ENCODE data around the gene TRAPPC10. TPM values are rescaled to one million over a fixed set of nuclear protein-coding genes. Genes with fewer than 3 reads are reported as not detected.
"Not testable (repeated sequence)": the region's sequence is repeated elsewhere in the genome, so short reads cannot be mapped to it uniquely, and the experiment has no call there.

The TRAPPC10 gene
- total and polyA plus RNA-seq, 5 experiments from 2014 or later: 17.7 to 107 (median 33.1) TPM

GRCh38 chr21:44092211-44092610 lies 80.1 kb downstream of the TRAPPC10 start:
- H3K9me3 Mint-ChIP-seq: no peaks in the 10 kb centered on the region
- no peak overlapping the region for H3K4me3 Mint-ChIP-seq
- POLR2A ChIA-PET: interaction anchor here (1.0 kb wide), 1 partner anchor 9 kb away, joined by 4 read pairs; no protein-coding TSS in a partner anchor
- ATAC-seq (no peak), DNase-seq (no peak)
- peak overlapping the region in 6 of 10 donors; percentile 20 to 74 (median 54) for H3K27ac Mint-ChIP-seq
- H3K4me1 Mint-ChIP-seq: peaks cover 22 to 53% (median 41%) of the 10 kb centered on the region in 4 donors
- H3K36me3 Mint-ChIP-seq: peaks cover 5 to 61% (median 22%) of the 10 kb centered on the region in 3 donors
- no peaks in the 10 kb centered on the region for H3K27me3 Mint-ChIP-seq

GRCh38 chr21:44093761-44094160 lies 81.7 kb downstream of the TRAPPC10 start:
- DNase-seq: no peak
- Mint-ChIP-seq H3K27me3 (no peaks in the 10 kb centered on the region), H3K4me1 (peaks cover 17 to 38% (median 27%) of the 10 kb centered on the region in 4 donors), H3K36me3 (peaks cover 5 to 52% (median 17%) of the 10 kb centered on the region in 3 donors), H3K9me3 (no peaks in the 10 kb centered on the region), H3K4me3 (no peak overlapping the region), H3K27ac (peak overlapping the region in 9 of 10 donors; percentile 43 to 82 (median 59))
- no peak for ATAC-seq
- POLR2A ChIA-PET: interaction anchor here (0.6 to 2.7 kb wide), 4 partner anchors 8 to 80 kb away, joined by 3 to 10 read pairs (median 4); no protein-coding TSS in a partner anchor

- no peaks in the 10 kb centered on the region for H3K9me3 Mint-ChIP-seq
- POLR2A ChIA-PET: interaction anchor here (0.6 to 2.7 kb wide), 2 partner anchors 11 to 38 kb away, joined by 3 to 10 read pairs; no protein-coding TSS in a partner anchor
- peaks cover 0 to 42% (median 13%) of the 10 kb centered on the region in 3 donors for H3K36me3 Mint-ChIP-seq
- peak overlapping the region in 7 of 10 donors; percentile 7 to 85 (median 69) for H3K27ac Mint-ChIP-seq
- peaks cover 6 to 27% (median 16%) of the 10 kb centered on the region in 4 donors for H3K4me1 Mint-ChIP-seq
- H3K27me3 Mint-ChIP-seq: no peaks in the 10 kb centered on the region
- ATAC-seq (no peak), DNase-seq (no peak)
- no peak overlapping the region for H3K4me3 Mint-ChIP-seq
Measured at GRCh38 chr21:44094832-44095231, 82.7 kb downstream of the TRAPPC10 start.

GRCh38 chr21:44098507-44098906 lies 86.4 kb downstream of the TRAPPC10 start:
- POLR2A ChIA-PET, H3K27me3 Mint-ChIP-seq, H3K27ac Mint-ChIP-seq, H3K9me3 Mint-ChIP-seq, H3K4me1 Mint-ChIP-seq, DNase-seq, H3K4me3 Mint-ChIP-seq: not testable (repeated sequence)
- ATAC-seq: peak; percentile 53
- peaks cover 0 to 17% (median 9%) of the 10 kb centered on the region in 3 donors for H3K36me3 Mint-ChIP-seq

GRCh38 chr21:44098964-44099363 lies 86.9 kb downstream of the TRAPPC10 start:
- H3K9me3 Mint-ChIP-seq, POLR2A ChIA-PET, DNase-seq, H3K4me3 Mint-ChIP-seq, H3K27ac Mint-ChIP-seq, H3K4me1 Mint-ChIP-seq, H3K27me3 Mint-ChIP-seq: not testable (repeated sequence)
- ATAC-seq: peak in 1 of 2 donors; percentile 37
- H3K36me3 Mint-ChIP-seq: peaks cover 0 to 14% (median 7%) of the 10 kb centered on the region in 3 donors

- POLR2A ChIA-PET, H3K4me1 Mint-ChIP-seq, H3K27ac Mint-ChIP-seq, H3K9me3 Mint-ChIP-seq, H3K36me3 Mint-ChIP-seq, H3K27me3 Mint-ChIP-seq: not testable (repeated sequence)
- H3K4me3 Mint-ChIP-seq: peak within 1 kb of the TSS in 8 of 10 donors; percentile 34 to 72 (median 53)
- DNase-seq (peak in 8 of 10 donors; percentile 41 to 75 (median 50)), ATAC-seq (peak; percentile 93 to 94)
Measured at GRCh38 chr21:44107026-44107501, 95.0 kb downstream of the TRAPPC10 start, which contains the start of gene PWP2. Gene PWP2, plus strand, starts transcription at chr21:44107399. Its CDS starts 18 bp downstream, at chr21:44107417.

GRCh38 chr21:44107589-44107988 lies 95.5 kb downstream of the TRAPPC10 start:
- H3K27ac Mint-ChIP-seq, H3K9me3 Mint-ChIP-seq, H3K27me3 Mint-ChIP-seq, POLR2A ChIA-PET, H3K36me3 Mint-ChIP-seq, H3K4me1 Mint-ChIP-seq, DNase-seq: not testable (repeated sequence)
- peak overlapping the region in 2 of 10 donors; percentile 34 to 54 for H3K4me3 Mint-ChIP-seq
- ATAC-seq: peak; percentile 49 to 53

- H3K4me3 Mint-ChIP-seq, H3K9me3 Mint-ChIP-seq, ATAC-seq: not testable (repeated sequence)
Measured at GRCh38 chr21:44113702-44114371, 101.7 kb downstream of the TRAPPC10 start.

GRCh38 chr21:44122131-44122530 lies 110.0 kb downstream of the TRAPPC10 start:
- H3K9me3 Mint-ChIP-seq, H3K4me3 Mint-ChIP-seq, POLR2A ChIA-PET, H3K4me1 Mint-ChIP-seq, H3K36me3 Mint-ChIP-seq, DNase-seq, H3K27me3 Mint-ChIP-seq, H3K27ac Mint-ChIP-seq, ATAC-seq: not testable (repeated sequence)

More at GRCh38 chr21:44113702-44114371, 101.7 kb downstream of the TRAPPC10 start:
- H3K27ac Mint-ChIP-seq, POLR2A ChIA-PET, H3K27me3 Mint-ChIP-seq, DNase-seq, H3K36me3 Mint-ChIP-seq, H3K4me1 Mint-ChIP-seq: not testable (repeated sequence)

GRCh38 chr21:44127827-44128226 lies 115.7 kb downstream of the TRAPPC10 start:
- H3K4me3 Mint-ChIP-seq, H3K27me3 Mint-ChIP-seq, POLR2A ChIA-PET, DNase-seq, H3K4me1 Mint-ChIP-seq, H3K9me3 Mint-ChIP-seq, H3K36me3 Mint-ChIP-seq, ATAC-seq, H3K27ac Mint-ChIP-seq: not testable (repeated sequence)

GRCh38 chr21:44133715-44134057 lies 121.6 kb downstream of the TRAPPC10 start:
- ATAC-seq, H3K27me3 Mint-ChIP-seq, H3K36me3 Mint-ChIP-seq, H3K4me1 Mint-ChIP-seq, H3K27ac Mint-ChIP-seq, DNase-seq, H3K9me3 Mint-ChIP-seq, POLR2A ChIA-PET: not testable (repeated sequence)
- peak overlapping the region in 2 of 10 donors; percentile 64 to 66 for H3K4me3 Mint-ChIP-seq

GRCh38 chr21:44134732-44135131 lies 122.6 kb downstream of the TRAPPC10 start:
- H3K27ac Mint-ChIP-seq, POLR2A ChIA-PET, H3K27me3 Mint-ChIP-seq, H3K4me1 Mint-ChIP-seq, DNase-seq, H3K4me3 Mint-ChIP-seq, H3K36me3 Mint-ChIP-seq, H3K9me3 Mint-ChIP-seq, ATAC-seq: not testable (repeated sequence)

GRCh38 chr21:44138039-44138438 lies 125.9 kb downstream of the TRAPPC10 start:
- H3K36me3 Mint-ChIP-seq, H3K9me3 Mint-ChIP-seq, POLR2A ChIA-PET, H3K27ac Mint-ChIP-seq, H3K27me3 Mint-ChIP-seq, H3K4me3 Mint-ChIP-seq, H3K4me1 Mint-ChIP-seq: not testable (repeated sequence)
- DNase-seq (peak in 2 of 10 donors; percentile 27 to 29), ATAC-seq (peak; percentile 43 to 49)

All from naive thymus-derived CD8-positive, alpha-beta T cell (primary cell).